ENCODE data around the gene RAG2. TPM values are rescaled to one million over a fixed set of nuclear protein-coding genes. Genes with fewer than 3 reads are reported as not detected.

RAG2 gene
- total RNA-seq, 1 donor from 2014 or later: not detected

DNA sequence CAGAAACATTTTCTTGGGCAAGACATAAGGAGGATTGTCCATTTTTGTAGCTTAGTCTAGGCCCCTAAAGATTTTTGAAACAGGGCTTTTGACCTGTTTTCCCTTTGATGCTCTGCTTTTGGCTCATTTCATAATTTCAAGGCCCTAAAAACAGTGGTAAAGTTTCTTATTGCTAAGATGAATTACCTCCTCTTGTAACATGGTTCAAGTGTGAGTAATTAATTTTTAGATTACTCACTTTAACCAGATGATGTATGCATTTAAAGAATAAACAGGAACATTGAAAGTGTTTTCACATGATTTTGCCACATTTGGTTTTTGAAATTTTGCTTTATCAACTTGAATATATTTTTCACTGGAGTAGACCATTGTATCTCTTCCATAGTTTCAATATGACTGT, 1.2 kb downstream of the RAG2 start:
- Histone ChIP-seq H3K4me1 (peaks cover 8% of the 10 kb centered on the region), H3K36me3 (no peaks in the 10 kb centered on the region), H3K27me3 (no peaks in the 10 kb centered on the region), H3K27ac (no peak overlapping the region), H3K4me3 (no peak overlapping the region), H3K9me3 (no peaks in the 10 kb centered on the region)
- ATAC-seq (no peak), DNase-seq (no peak)
- intact Hi-C loops (cut with DNase I): no loop called here
- TF ChIP-seq, protein P1, sequence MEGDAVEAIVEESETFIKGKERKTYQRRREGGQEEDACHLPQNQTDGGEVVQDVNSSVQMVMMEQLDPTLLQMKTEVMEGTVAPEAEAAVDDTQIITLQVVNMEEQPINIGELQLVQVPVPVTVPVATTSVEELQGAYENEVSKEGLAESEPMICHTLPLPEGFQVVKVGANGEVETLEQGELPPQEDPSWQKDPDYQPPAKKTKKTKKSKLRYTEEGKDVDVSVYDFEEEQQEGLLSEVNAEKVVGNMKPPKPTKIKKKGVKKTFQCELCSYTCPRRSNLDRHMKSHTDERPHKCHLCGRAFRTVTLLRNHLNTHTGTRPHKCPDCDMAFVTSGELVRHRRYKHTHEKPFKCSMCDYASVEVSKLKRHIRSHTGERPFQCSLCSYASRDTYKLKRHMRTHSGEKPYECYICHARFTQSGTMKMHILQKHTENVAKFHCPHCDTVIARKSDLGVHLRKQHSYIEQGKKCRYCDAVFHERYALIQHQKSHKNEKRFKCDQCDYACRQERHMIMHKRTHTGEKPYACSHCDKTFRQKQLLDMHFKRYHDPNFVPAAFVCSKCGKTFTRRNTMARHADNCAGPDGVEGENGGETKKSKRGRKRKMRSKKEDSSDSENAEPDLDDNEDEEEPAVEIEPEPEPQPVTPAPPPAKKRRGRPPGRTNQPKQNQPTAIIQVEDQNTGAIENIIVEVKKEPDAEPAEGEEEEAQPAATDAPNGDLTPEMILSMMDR (IDR thresholded peaks at IDR 0.05): no peak

DNA sequence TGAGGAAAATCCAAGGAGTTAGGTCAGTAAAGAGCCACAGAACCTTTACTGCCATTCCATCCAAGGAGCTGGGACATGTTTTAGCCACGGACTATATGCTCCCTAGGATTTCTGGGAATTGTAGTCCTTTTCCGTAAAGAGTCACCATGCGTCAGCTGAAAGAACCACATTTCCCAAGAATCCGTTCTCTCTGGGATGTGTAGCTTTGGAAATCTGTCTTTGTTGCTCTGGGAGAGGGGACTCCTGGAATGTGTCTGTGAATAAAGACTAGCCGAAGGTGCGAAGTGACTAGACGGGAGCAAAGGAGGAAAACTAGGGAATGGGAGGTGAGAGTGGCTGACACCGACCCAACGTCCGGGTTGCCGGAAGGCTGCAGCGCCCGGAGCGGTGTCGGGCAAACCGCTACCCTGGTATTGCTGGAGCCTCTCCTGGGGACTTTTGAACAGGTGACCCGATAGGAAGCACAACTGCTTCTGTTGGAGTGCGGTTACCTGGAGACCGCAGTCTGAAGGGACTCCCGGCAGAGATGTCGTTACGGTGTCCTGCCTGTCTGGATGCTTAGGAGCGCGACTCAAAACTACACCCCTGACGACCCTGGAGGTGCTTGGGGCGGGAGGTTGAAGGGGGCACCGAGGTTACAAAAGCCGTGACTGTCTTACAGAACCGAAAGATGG, 3.6 kb downstream of the RAG2 start, which contains the start of gene IFTAP:
Gene IFTAP (plus strand): TSS at position 187 of the 674 bp plus-strand sequence. CDS start 15,602 bp downstream, outside the sequence.
- Histone ChIP-seq H3K4me3 (peak within 1 kb of the TSS; percentile 72), H3K36me3 (no peaks in the 10 kb centered on the region), H3K9me3 (no peaks in the 10 kb centered on the region), H3K27me3 (peaks cover 14% of the 10 kb centered on the region), H3K4me1 (peaks cover 8% of the 10 kb centered on the region), H3K27ac (peak within 1 kb of the TSS; percentile 73)
- TF ChIP-seq, protein P1 (IDR thresholded peaks at IDR 0.05): no peak
- peak; percentile 76 for DNase-seq
- ATAC-seq: peak; percentile 100
- intact Hi-C loops (cut with DNase I): no loop called here

DNA sequence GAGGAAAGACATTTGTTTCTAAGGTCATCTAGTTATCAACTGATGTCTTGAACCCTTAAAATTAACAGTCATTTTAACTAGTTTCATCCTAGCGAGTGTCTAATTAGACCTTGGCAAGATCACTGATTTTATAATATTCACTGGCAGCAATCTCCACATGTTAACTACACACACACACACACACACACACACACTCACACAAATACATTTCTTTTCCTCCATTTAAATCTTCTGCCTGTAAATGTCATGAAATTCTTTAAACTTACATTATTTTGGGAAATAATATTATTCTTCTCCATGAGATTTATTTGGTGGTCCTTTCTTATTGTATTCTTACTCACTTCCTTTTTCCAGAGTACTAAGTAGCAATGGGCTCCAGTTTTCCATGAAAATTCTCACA, 6.6 kb downstream of the RAG2 start:
- Histone ChIP-seq H3K36me3 (no peaks in the 10 kb centered on the region), H3K9me3 (no peaks in the 10 kb centered on the region), H3K27ac (no peak overlapping the region), H3K4me1 (peaks cover 8% of the 10 kb centered on the region), H3K27me3 (peaks cover 24% of the 10 kb centered on the region), H3K4me3 (no peak overlapping the region)
- ATAC-seq (no peak), DNase-seq (no peak)
- TF ChIP-seq, protein P1 (IDR thresholded peaks at IDR 0.05): no peak
- intact Hi-C loops (cut with DNase I): no loop called here

DNA sequence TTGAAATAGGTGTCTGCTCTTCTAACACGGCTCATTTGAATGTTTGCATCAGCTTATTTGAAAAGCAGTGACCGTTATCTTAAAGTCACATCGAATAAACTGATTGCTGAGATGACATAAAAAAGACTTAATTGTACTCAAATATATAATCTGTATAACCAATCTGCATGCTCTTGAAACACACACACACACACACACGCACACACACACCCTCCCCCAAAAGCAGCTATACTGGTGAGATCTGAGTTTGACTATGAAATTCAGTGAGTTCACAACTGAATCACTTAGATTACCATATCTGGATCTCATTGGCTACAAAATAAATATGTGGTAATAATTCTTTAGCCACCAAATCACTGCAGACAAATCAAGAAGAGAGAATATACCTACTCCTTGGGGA, 7.5 kb downstream of the RAG2 start:
- peaks cover 7% of the 10 kb centered on the region for H3K4me1 ChIP-seq
- H3K9me3 ChIP-seq: no peaks in the 10 kb centered on the region
- TF ChIP-seq, protein P1 (IDR thresholded peaks at IDR 0.05): no peak
- no peak overlapping the region for H3K27ac ChIP-seq
- no peak for ATAC-seq
- no peaks in the 10 kb centered on the region for H3K36me3 ChIP-seq
- peaks cover 24% of the 10 kb centered on the region for H3K27me3 ChIP-seq
- DNase-seq: no peak
- intact Hi-C loops (cut with DNase I): no loop called here
- H3K4me3 ChIP-seq: no peak overlapping the region

DNA sequence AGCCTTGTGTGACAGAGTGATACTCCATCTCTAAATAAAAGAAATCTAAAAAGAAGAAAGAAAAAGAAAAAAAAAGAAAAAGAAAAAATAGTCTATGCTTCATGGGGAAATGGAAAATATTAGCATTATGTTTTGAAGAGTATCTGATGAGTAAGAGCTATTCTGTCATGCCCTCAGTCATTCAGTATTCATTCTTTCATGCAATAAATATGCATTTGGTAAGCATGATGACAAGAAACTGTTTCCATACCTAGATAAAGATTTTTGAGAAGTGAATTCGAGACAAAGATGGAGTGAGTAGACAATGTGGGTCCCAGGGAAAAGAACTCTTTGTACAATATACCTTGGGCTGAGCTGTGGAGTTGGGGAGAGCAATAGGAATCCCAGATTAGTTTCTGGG, 9.9 kb downstream of the RAG2 start:
- H3K27ac ChIP-seq: no peak overlapping the region
- DNase-seq (no peak), ATAC-seq (no peak)
- no peaks in the 10 kb centered on the region for H3K9me3 ChIP-seq
- no peaks in the 10 kb centered on the region for H3K36me3 ChIP-seq
- no peak overlapping the region for H3K4me3 ChIP-seq
- TF ChIP-seq, protein P1 (IDR thresholded peaks at IDR 0.05): no peak
- intact Hi-C loops (cut with DNase I): no loop called here
- H3K4me1 ChIP-seq: no peaks in the 10 kb centered on the region
- H3K27me3 ChIP-seq: peaks cover 24% of the 10 kb centered on the region

All from upper lobe of right lung (tissue), 1 donor.